ENCODE data around the gene SMYD3.

DNA sequence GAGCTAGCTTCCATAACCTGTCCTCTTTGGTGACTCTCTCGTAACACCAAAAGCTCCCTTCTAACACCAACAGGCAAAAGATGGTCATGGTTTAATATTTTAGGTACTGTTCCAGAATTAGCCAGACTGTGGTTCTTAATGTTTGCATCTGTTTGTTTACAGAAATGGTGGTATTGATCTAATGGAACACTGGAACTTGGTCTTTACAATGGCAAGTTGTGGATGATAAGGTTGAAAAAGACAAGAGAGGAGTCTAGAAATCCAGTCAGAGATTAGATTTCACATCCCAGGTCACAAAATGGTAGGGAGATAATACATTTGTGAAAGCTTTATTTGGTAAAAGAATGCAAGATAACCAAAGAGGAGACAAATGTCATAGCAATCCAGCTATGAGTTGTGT lies 293.1 kb downstream of the SMYD3 start:
- TF ChIP-seq, protein P1, sequence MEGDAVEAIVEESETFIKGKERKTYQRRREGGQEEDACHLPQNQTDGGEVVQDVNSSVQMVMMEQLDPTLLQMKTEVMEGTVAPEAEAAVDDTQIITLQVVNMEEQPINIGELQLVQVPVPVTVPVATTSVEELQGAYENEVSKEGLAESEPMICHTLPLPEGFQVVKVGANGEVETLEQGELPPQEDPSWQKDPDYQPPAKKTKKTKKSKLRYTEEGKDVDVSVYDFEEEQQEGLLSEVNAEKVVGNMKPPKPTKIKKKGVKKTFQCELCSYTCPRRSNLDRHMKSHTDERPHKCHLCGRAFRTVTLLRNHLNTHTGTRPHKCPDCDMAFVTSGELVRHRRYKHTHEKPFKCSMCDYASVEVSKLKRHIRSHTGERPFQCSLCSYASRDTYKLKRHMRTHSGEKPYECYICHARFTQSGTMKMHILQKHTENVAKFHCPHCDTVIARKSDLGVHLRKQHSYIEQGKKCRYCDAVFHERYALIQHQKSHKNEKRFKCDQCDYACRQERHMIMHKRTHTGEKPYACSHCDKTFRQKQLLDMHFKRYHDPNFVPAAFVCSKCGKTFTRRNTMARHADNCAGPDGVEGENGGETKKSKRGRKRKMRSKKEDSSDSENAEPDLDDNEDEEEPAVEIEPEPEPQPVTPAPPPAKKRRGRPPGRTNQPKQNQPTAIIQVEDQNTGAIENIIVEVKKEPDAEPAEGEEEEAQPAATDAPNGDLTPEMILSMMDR (IDR thresholded peaks at IDR 0.05), result no peak
- TF ChIP-seq POLR2A (IDR thresholded peaks at IDR 0.05), result no peak
